ENCODE results near the gene SYP. TPM values are rescaled to one million over a fixed set of nuclear protein-coding genes. Genes with fewer than 3 reads are reported as not detected.

The SYP gene
- total and polyA plus RNA-seq, 10 of the 15 experiments (the other 5 are each of a cell fraction or from before 2014, with no cell fraction given), result 0.34 to 1.7 (median 0.74) TPM

- 100% methylated on average over 1 of the region's 1 CpG for WGBS (ENCODE audit: insufficient coverage, insufficient replicate concordance, low lambda C conversion rate, missing lambda C conversion rate)
- H3K36me3 ChIP-seq (ENCODE audit: control insufficient read depth in 2 of 2, insufficient read depth in 2 of 2, low read length in 1 of 2), result no peaks in the 10 kb centered on the region
- no peak overlapping the region for H3K4me3 ChIP-seq
- H3K9me3 ChIP-seq (replicated peaks; ENCODE audit: control insufficient read depth, insufficient read depth, low read length), result no peaks in the 10 kb centered on the region
- SMC1A ChIA-PET (ENCODE audit: uncharacterized antibody, unreplicated experiment), result interaction anchor here (2.0 kb wide), 1 partner anchor 73 kb away, joined by 6 read pairs; the partner anchor contains the start of gene WDR45
- intact Hi-C loops (cut with micrococcal nuclease; ENCODE audit: unreplicated experiment), result no loop called here
- DNase-seq (ENCODE audit: low read depth, low spot score) (no peak), FAIRE-seq (no peak), ATAC-seq (no peak)
- H3K27ac ChIP-seq (ENCODE audit: control insufficient read depth, insufficient read depth), result no peak overlapping the region
- in situ Hi-C loops (cut with MboI), result no loop called here
- RAD21 ChIA-PET (ENCODE audit: unreplicated experiment), result no interaction called here
- CTCF ChIA-PET, result interaction anchor here (1.2 to 3.1 kb wide), 3 partner anchors 11 to 31 kb away, joined by 3 to 33 read pairs (median 27); no protein-coding TSS in a partner anchor
- BruUV-seq (replicated peaks), result no TSS peak
- H3K27me3 ChIP-seq (replicated peaks in 1 of 2; ENCODE audit: control insufficient read depth in 2 of 2, insufficient read depth in 2 of 2, low read length in 1 of 2), result no peaks in the 10 kb centered on the region
- H3K4me2 ChIP-seq (ENCODE audit: control insufficient read depth, insufficient read depth), result no peak overlapping the region
- H4K20me1 ChIP-seq (ENCODE audit: control insufficient read depth, insufficient read depth), result no peaks in the 10 kb centered on the region
- no peak overlapping the region for H3K9ac ChIP-seq (ENCODE audit: control insufficient read depth, insufficient read depth, low read length)
- POLR2A ChIA-PET, result interaction anchor here (0.7 to 3.3 kb wide), 2 partner anchors 15 to 16 kb away, joined by 3 to 13 read pairs; no protein-coding TSS in a partner anchor
- no peaks in the 10 kb centered on the region for H3K4me1 ChIP-seq (ENCODE audit: control insufficient read depth, insufficient read depth, low read length)
- H2AFZ ChIP-seq (ENCODE audit: control insufficient read depth, low read depth, low read length), result no peak overlapping the region
- H3K79me2 ChIP-seq (ENCODE audit: control insufficient read depth, insufficient read depth, low read length), result no peaks in the 10 kb centered on the region
- no peak for TF ChIP-seq TCF12 (IDR thresholded peaks at IDR 0.05; ENCODE audit: low read depth, low read length)
- no peak for TF ChIP-seq EP300 (IDR thresholded peaks at IDR 0.05; ENCODE audit: borderline replicate concordance in 1 of 2, control insufficient read depth in 1 of 2, low read depth in 2 of 2, low read length in 2 of 2)
- no peak for TF ChIP-seq ATF7 (IDR thresholded peaks at IDR 0.05; ENCODE audit: low read depth)
- no peak for TF ChIP-seq ESRRA (IDR thresholded peaks at IDR 0.05; ENCODE audit: low read length)
- no peak for TF ChIP-seq SIN3A (IDR thresholded peaks at IDR 0.05; ENCODE audit: low read depth, low read length)
- no peak for TF ChIP-seq MTA2 (IDR thresholded peaks at IDR 0.05; ENCODE audit: low read depth)
- TF ChIP-seq ATF3 (IDR thresholded peaks at IDR 0.05; ENCODE audit: borderline replicate concordance, extremely low read depth, low read depth, low read length), result no peak
- no peak for TF ChIP-seq GABPA (IDR thresholded peaks at IDR 0.05; ENCODE audit: low read depth)
- TF ChIP-seq ZBTB33 (IDR thresholded peaks at IDR 0.05), result no peak
- TF ChIP-seq IRF5 (IDR thresholded peaks at IDR 0.05; ENCODE audit: borderline replicate concordance), result no peak
- TF ChIP-seq PRDM15 (CRISPR knock-in tag; IDR thresholded peaks at IDR 0.05), result no peak
- no peak for TF ChIP-seq WRNIP1 (IDR thresholded peaks at IDR 0.05; ENCODE audit: borderline replicate concordance, low read depth, low read length)
- no peak for TF ChIP-seq HCFC1 (IDR thresholded peaks at IDR 0.05; ENCODE audit: low read length)
- no peak for TF ChIP-seq RBBP5 (conservative IDR thresholded peaks at IDR 0.05)
- TF ChIP-seq NBN (IDR thresholded peaks at IDR 0.05), result no peak
- TF ChIP-seq LARP7 (IDR thresholded peaks at IDR 0.05), result no peak
- TF ChIP-seq SMC3 (IDR thresholded peaks at IDR 0.05; ENCODE audit: borderline replicate concordance, low read length), result no peak
Observed at GRCh38 chrX:49153467-49153866, 46.5 kb downstream of the SYP start.

Data from GM12878 (cell line).